SK-N-MC (cell line): ENCODE results near the gene CPLX1.

Experiments
- DNase-seq: peaks from one replicate; pipeline ENCODE4 v3.0.0-alpha.2; 2011; ENCODE audit warnings: low read depth, low spot score
- H3K27ac ChIP-seq: fragments of 200-600 bp; sonication (generic); 2 replicates; pipeline ENCODE4 v1.5.1; 2016; ENCODE audit warnings: mixed run types
- H3K36me3 ChIP-seq: fragments of 200-600 bp; sonication (generic); 2 replicates; pipeline ENCODE4 v1.6.1; 2017; ENCODE audit warnings: antibody characterized with exemption, low read length, mixed read lengths; ENCODE audit not compliant: insufficient read depth
- H3K4me3 ChIP-seq: fragments of 200-600 bp; sonication (generic); 2 replicates; pipeline ENCODE4 v1.5.1; 2016
- H3K9ac ChIP-seq: fragments of 200-600 bp; sonication (generic); 2 replicates; pipeline ENCODE4 v1.8.0; 2017; ENCODE audit warnings: mixed run types, mixed read lengths; ENCODE audit not compliant: insufficient read length
- H3K9me3 ChIP-seq: fragments of 200-600 bp; sonication (generic); 2 replicates; pipeline ENCODE4 v1.6.1; 2017; ENCODE audit warnings: low read depth, mild to moderate bottlenecking, antibody characterized with exemption, low read length, moderate library complexity, mixed read lengths
- EZH2 ChIP-seq: fragments of 200-600 bp; sonication (generic); IDR thresholded peaks from one replicate; pipeline ENCODE4 v1.6.1; 2017; ENCODE audit warnings: antibody characterized with exemption
- FOXP2 ChIP-seq: optimal IDR thresholded peaks from 2 replicates; pipeline ENCODE3; 2011; ENCODE audit warnings: mild to moderate bottlenecking, moderate library complexity; ENCODE audit not compliant: insufficient read depth; ENCODE audit errors: extremely low read length, control extremely low read depth
- POLR2AphosphoS5 ChIP-seq: IDR thresholded peaks from 2 replicates; pipeline ENCODE4 v1.6.1; 2012; ENCODE audit warnings: mild to moderate bottlenecking, low read depth, low read length, borderline replicate concordance

Gene CPLX1

DNA sequence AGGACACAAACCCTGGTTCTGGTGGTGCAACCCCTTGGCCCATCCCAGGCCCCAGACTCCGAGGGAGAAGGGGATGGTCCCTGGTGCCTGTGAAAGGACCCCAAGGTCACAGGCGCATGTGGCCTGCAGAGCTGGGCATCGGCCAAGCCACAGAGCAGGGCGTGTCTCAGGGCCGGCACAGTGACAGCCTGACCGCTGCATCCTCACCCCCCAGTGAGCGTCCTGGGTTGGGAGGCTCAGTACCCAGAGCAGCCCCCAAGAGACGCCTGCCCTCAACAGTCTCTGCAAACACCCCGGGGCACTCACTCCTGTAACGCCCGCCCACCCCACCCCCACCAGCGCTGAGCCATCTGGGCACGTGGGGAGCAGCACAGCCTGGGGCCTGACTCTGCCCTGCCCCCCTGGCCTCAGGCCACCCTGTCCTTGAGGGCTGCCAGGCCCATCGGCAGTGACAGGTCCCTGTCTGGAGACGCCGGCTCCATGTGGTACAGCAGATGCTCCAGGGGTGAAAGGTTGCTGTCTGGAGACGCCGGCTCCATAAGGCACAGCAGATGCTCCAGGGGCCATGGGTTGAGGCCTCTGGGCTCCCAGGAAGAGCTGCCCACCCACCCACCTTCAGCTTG, 24.5 kb upstream of the CPLX1 start:
- no peak for TF ChIP-seq EZH2
- TF ChIP-seq POLR2AphosphoS5, result no peak
- no peak for TF ChIP-seq FOXP2
- H3K27ac ChIP-seq, result no peak overlapping the region
- DNase-seq, result no peak
- H3K4me3 ChIP-seq, result no peak overlapping the region
- no peaks in the 10 kb centered on the region; the same call in 1 of the 2 replicates for H3K36me3 ChIP-seq
- no peak overlapping the region for H3K9ac ChIP-seq
- no peaks in the 10 kb centered on the region for H3K9me3 ChIP-seq

DNA sequence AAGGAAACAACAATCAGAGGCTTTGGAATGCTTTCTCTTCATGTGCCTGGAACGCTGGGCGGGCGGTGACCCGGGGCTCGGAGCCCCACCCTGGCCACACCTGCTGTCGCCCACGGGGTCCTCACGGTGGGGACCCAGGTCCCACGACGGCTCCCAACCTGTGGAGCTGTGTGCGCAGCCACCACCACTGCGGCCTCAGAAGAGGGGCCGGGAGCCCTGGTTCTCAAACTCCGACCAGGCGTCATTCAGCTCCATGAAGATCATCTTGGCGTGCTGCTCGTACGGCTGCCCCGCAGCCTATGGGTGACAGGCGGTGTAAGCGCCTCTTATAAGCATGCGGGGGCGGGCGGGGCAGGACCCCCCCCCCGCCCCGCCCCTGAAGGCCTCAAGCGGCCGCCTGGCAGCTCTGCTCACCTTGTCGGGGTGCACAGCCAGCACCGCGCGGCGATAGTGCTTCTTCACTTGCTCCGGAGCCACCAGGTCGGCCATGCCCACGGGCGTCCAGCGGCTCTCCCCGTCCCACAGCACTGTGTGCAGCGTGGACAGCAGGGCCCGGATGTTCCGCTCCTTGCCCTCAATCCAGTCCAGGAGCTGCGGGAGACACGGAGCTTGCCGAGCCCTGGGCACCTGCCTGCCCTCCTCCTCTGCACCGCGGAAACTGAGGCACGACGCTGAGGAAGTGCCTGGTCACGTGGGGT, 23.7 kb upstream of the CPLX1 start:
- H3K9ac ChIP-seq, result no peak overlapping the region
- no peaks in the 10 kb centered on the region for H3K9me3 ChIP-seq
- H3K4me3 ChIP-seq, result no peak overlapping the region
- no peak for TF ChIP-seq FOXP2
- no peak for TF ChIP-seq EZH2
- TF ChIP-seq POLR2AphosphoS5, result no peak
- H3K27ac ChIP-seq, result no peak overlapping the region
- H3K36me3 ChIP-seq, result no peaks in the 10 kb centered on the region; the same call in 1 of the 2 replicates
- DNase-seq, result no peak

GRCh38 chr4:848803-849477, 23.0 kb upstream of the CPLX1 start:
- Histone ChIP-seq H3K9me3 (no peaks in the 10 kb centered on the region), H3K9ac (no peak overlapping the region), H3K4me3 (no peak overlapping the region), H3K27ac (no peak overlapping the region), H3K36me3 (no peaks in the 10 kb centered on the region; the same call in 1 of the 2 replicates)
- DNase-seq, result no peak
- no peak for TF ChIP-seq FOXP2
- TF ChIP-seq POLR2AphosphoS5, result no peak
- no peak for TF ChIP-seq EZH2

DNA sequence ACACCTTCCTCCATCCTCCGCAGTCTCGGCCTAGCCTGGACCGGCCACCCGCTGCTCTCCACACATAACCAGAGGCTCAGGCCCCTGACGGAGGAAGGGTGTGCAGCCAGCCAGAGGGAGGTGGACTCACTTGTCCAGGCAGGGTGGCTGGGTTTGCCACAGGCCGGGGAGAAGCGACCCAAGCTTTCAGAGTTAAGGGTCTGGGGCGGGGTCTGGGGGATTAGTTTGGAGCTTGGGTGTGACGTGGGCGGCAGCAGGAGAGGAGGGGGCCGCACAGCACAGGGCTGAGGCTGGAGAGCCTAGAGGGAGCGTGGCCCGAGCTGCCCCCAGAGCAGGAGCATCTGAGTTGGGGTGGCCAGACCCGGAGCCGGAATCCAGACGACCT, 22.4 kb upstream of the CPLX1 start:
- DNase-seq, result no peak
- Histone ChIP-seq H3K4me3 (no peak overlapping the region), H3K36me3 (no peaks in the 10 kb centered on the region; the same call in 1 of the 2 replicates), H3K9ac (no peak overlapping the region), H3K27ac (no peak overlapping the region), H3K9me3 (no peaks in the 10 kb centered on the region)
- TF ChIP-seq POLR2AphosphoS5 (no peak), EZH2 (no peak), FOXP2 (no peak)

GRCh38 chr4:845836-846251, 19.9 kb upstream of the CPLX1 start:
- no peaks in the 10 kb centered on the region for H3K9me3 ChIP-seq
- H3K9ac ChIP-seq, result no peak overlapping the region
- H3K27ac ChIP-seq, result no peak overlapping the region
- no peak overlapping the region for H3K4me3 ChIP-seq
- TF ChIP-seq FOXP2, result no peak
- H3K36me3 ChIP-seq, result no peaks in the 10 kb centered on the region; the same call in 1 of the 2 replicates
- no peak for DNase-seq

GRCh38 chr4:845233-845835, 19.4 kb upstream of the CPLX1 start:
- Histone ChIP-seq H3K27ac (no peak overlapping the region), H3K36me3 (no peaks in the 10 kb centered on the region; the same call in 1 of the 2 replicates), H3K9me3 (no peaks in the 10 kb centered on the region), H3K9ac (no peak overlapping the region), H3K4me3 (no peak overlapping the region)
- TF ChIP-seq POLR2AphosphoS5, result no peak
- TF ChIP-seq FOXP2, result no peak
- TF ChIP-seq EZH2, result no peak
- DNase-seq, result no peak

DNA sequence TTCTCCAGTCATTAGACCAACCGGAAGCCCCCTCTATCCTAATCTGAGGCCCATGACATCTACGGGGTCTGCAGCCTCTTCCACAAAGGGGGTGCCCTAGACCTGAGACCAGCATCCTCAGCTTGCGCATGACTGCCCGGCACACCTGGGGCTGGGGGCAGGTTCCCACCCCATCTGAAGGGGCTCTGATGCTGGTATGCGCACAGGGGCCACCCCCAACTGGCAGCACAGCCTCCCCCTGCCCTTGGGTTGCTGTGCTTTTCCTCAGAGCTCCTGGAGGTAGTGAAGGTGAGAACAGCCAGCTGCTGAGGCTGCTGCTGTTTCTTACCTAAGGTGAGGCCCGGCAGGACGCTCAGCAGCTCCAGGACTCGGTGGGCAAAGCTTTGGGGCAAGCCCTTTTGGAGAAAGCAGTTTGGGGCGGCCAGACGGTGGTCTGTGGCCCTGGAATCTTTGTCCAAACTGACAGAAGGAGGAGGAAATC, 18.9 kb upstream of the CPLX1 start:
- TF ChIP-seq EZH2 (no peak), POLR2AphosphoS5 (no peak), FOXP2 (no peak)
- Histone ChIP-seq H3K4me3 (no peak overlapping the region), H3K36me3 (no peaks in the 10 kb centered on the region; the same call in 1 of the 2 replicates), H3K9me3 (no peaks in the 10 kb centered on the region), H3K9ac (no peak overlapping the region), H3K27ac (no peak overlapping the region)
- no peak for DNase-seq
